OCI-M2 (cell line): ENCODE data around the gene SENP1.

Source experiments
- DNase-seq: peaks from one replicate; lab custom pipeline; 2025; ENCODE audit not compliant: unreplicated experiment; lab: John Stamatoyannopoulos, UW

The SENP1 gene

GRCh38 chr12:48037267-48037915, 68.5 kb downstream of the SENP1 start:
- no peak for DNase-seq

- DNase-seq = no peak
Measured at GRCh38 chr12:48036818-48037217, 69.1 kb downstream of the SENP1 start.

GRCh38 chr12:48034835-48035805, 70.8 kb downstream of the SENP1 start:
- DNase-seq = no peak

- no peak for DNase-seq
Measured at GRCh38 chr12:48033451-48033850, 72.4 kb downstream of the SENP1 start.

GRCh38 chr12:48032597-48032996, 73.3 kb downstream of the SENP1 start:
- no peak for DNase-seq

- DNase-seq = no peak
Measured at GRCh38 chr12:48031135-48031960, 74.5 kb downstream of the SENP1 start.

- DNase-seq = no peak
Measured at GRCh38 chr12:48030173-48030650, 75.7 kb downstream of the SENP1 start.

GRCh38 chr12:48029491-48030172, 76.2 kb downstream of the SENP1 start:
- no peak for DNase-seq

GRCh38 chr12:48028541-48029431, 77.1 kb downstream of the SENP1 start:
- DNase-seq = no peak

- no peak for DNase-seq
Measured at GRCh38 chr12:48027183-48028002, 78.5 kb downstream of the SENP1 start.

- no peak for DNase-seq
Measured at GRCh38 chr12:48026060-48026827, 79.6 kb downstream of the SENP1 start.

- no peak for DNase-seq
Measured at GRCh38 chr12:48025281-48025680, 80.6 kb downstream of the SENP1 start.

GRCh38 chr12:48024735-48025134, 81.1 kb downstream of the SENP1 start:
- DNase-seq = no peak

- no peak for DNase-seq
Measured at GRCh38 chr12:48023386-48023785, 82.5 kb downstream of the SENP1 start.

GRCh38 chr12:48022676-48023385, 83.0 kb downstream of the SENP1 start:
- DNase-seq = no peak

- DNase-seq = no peak
Measured at GRCh38 chr12:48022180-48022521, 83.7 kb downstream of the SENP1 start.

GRCh38 chr12:48021485-48022179, 84.2 kb downstream of the SENP1 start:
- no peak for DNase-seq
